NB4 (cell line): Measurements from ENCODE around the gene ECSIT.

Experiments
- TF ChIP-seq, protein P1 (sequence below): IDR thresholded peaks from 2 replicates; pipeline ENCODE4 v1.6.1; 2011; ENCODE audit warnings: low read depth, low read length
- TF ChIP-seq, protein P2 (sequence below): IDR thresholded peaks from one replicate; pipeline ENCODE4 v1.5.1; 2012; ENCODE audit warnings: low read depth, low read length

DNA sequence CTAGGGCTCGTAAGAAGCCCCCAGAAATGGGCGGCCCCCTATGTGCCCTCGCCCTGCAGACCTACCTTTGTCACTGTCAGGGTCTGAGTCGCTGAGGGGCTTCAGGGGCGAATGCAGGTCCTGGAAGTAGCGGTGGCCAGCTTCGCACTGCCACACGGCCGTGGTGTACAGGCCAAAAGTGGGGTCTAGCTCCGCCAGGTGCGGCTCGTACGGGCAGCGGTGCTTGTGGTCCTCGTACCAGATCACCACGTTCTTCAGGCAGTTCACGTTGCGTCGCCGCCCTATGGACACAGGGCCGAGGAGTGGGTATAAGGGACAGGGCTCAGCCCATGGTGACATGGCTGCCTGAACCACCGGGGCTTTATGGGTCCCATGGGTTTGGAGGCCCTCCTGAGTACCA, 33.0 kb downstream of the ECSIT start:
- TF ChIP-seq, protein P1, sequence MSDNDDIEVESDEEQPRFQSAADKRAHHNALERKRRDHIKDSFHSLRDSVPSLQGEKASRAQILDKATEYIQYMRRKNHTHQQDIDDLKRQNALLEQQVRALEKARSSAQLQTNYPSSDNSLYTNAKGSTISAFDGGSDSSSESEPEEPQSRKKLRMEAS = no peak
- TF ChIP-seq, protein P2, sequence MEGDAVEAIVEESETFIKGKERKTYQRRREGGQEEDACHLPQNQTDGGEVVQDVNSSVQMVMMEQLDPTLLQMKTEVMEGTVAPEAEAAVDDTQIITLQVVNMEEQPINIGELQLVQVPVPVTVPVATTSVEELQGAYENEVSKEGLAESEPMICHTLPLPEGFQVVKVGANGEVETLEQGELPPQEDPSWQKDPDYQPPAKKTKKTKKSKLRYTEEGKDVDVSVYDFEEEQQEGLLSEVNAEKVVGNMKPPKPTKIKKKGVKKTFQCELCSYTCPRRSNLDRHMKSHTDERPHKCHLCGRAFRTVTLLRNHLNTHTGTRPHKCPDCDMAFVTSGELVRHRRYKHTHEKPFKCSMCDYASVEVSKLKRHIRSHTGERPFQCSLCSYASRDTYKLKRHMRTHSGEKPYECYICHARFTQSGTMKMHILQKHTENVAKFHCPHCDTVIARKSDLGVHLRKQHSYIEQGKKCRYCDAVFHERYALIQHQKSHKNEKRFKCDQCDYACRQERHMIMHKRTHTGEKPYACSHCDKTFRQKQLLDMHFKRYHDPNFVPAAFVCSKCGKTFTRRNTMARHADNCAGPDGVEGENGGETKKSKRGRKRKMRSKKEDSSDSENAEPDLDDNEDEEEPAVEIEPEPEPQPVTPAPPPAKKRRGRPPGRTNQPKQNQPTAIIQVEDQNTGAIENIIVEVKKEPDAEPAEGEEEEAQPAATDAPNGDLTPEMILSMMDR = no peak
